ENCODE results near the gene TSPAN32. TPM values are rescaled to one million over a fixed set of nuclear protein-coding genes. Genes with fewer than 3 reads are reported as not detected.

Gene TSPAN32
- polyA plus RNA-seq, 2 of the 4 experiments (the other 2 are of a cell fraction), result not detected

DNA sequence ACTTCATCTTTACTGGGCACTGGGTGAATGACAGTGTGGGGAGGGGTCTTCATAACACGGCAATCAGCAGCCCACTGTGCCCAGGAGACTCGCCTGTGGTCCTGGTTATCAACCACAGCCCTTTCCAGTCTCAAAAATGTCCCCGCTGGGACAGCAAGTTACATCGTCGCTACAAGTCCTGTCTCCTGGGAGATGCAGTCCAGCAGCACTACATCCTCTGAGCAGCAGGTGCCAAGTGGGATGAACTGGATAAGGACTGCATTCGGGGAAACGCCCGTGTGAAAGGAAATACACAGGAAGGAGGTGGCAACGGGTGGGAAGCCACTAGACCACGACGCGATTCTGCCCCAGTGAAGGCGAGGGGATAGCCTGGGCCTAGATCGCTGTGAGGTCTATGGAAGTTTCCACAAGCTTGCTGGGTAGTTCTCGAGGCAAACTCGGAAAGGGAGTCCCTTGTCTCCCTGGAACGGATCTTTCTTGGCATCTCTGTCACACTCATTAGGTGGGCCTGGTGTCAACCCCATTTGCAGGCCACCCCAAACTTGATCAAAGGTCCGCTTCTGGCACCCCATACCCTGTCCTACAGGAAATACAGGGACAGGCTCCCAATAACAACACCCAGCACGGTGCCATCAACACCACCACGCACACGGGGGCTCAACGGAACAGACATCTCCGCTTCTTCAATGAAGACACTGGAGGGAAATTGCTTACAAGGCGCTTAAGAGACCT lies 35.8 kb upstream of the TSPAN32 start:
- CTCF ChIA-PET, result interaction anchor here (1.2 kb wide), 1 partner anchor 23 kb away, joined by 3 read pairs; no protein-coding TSS in a partner anchor
- ATAC-seq, result no peak

DNA sequence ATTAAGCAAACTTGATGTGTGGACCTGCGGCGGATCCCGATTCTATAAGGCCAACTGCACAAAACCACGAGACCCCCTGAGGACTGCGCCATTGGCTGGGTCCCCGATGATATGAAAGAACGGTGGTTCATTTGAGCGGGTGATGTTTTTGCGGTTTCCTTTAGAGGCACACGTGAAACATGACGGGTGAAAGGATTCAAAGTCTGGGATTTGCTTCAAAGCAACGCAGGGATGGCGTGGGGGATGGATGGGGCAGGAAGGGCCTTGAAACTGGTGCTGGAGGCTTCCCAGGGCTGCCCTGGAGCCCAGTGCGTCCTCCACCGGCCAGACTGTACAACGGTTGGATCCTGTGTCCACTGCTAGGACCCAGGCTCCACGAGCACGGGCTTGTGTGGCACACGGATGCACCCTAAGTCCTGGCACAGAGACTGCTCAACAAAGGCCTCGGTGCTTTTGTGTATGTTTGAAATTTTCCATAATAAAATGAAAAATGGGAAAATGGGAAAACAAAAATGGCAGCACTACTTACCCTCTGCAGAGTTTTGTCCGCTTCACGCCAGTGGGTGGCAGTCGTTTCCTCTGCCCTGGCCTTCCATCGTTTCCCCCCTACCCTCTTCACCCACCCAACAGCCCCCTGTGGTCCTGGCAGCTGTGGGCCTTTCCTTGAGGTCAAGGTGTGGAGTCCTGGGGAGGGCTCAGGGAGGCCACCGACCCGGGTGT lies 35.1 kb upstream of the TSPAN32 start:
- FAIRE-seq (no peak), DNase-seq (ENCODE audit: low read depth in 1 of 2, low spot score in 1 of 2) (no peak), ATAC-seq (no peak)
- TF ChIP-seq CBX8 (IDR thresholded peaks at IDR 0.05), result no peak
- peak; percentile 23 for TF ChIP-seq MAFK (IDR thresholded peaks at IDR 0.05; ENCODE audit: partially characterized antibody)
- peaks cover 11% of the 10 kb centered on the region; the same call in 2 of the 3 replicates for H3K4me1 ChIP-seq
- no peak overlapping the region for H3K27ac ChIP-seq
- H3K4me2 ChIP-seq, result no peak overlapping the region
- no peaks in the 10 kb centered on the region for H3K9me3 ChIP-seq
- no peak overlapping the region for H3K4me3 ChIP-seq
- ChIA-PET CTCF (interaction anchor here (1.2 kb wide), 1 partner anchor 22 kb away, joined by 3 read pairs; no protein-coding TSS in a partner anchor), POLR2A (no interaction called here)
- 79% methylated on average over 26 of the region's 26 CpGs for WGBS (ENCODE audit: missing lambda C conversion rate)

More for the DNA sequence above, 35.8 kb upstream of the TSPAN32 start:
- no peak for TF ChIP-seq RAD21 (conservative IDR thresholded peaks at IDR 0.05 in 1 of 2, IDR thresholded peaks at IDR 0.05 in 1 of 2)
- TF ChIP-seq ZFP36 (IDR thresholded peaks at IDR 0.05; ENCODE audit: borderline replicate concordance, partially characterized antibody), result no peak
- TF ChIP-seq NR3C1 (IDR thresholded peaks at IDR 0.05), result no peak
- no peak for TF ChIP-seq RFX5 (IDR thresholded peaks at IDR 0.05)
- Histone ChIP-seq H3K4me3 (no peak overlapping the region), H3K4me2 (no peak overlapping the region), H3K9me3 (no peaks in the 10 kb centered on the region), H3K27ac (no peak overlapping the region), H3K4me1 (peaks cover 11% of the 10 kb centered on the region; the same call in 2 of the 3 replicates)
- 71% methylated on average over 24 of the region's 24 CpGs for WGBS (ENCODE audit: missing lambda C conversion rate)
- DNase-seq (ENCODE audit: low read depth in 1 of 2, low spot score in 1 of 2) (no peak), FAIRE-seq (no peak)
- POLR2A ChIA-PET, result no interaction called here

DNA sequence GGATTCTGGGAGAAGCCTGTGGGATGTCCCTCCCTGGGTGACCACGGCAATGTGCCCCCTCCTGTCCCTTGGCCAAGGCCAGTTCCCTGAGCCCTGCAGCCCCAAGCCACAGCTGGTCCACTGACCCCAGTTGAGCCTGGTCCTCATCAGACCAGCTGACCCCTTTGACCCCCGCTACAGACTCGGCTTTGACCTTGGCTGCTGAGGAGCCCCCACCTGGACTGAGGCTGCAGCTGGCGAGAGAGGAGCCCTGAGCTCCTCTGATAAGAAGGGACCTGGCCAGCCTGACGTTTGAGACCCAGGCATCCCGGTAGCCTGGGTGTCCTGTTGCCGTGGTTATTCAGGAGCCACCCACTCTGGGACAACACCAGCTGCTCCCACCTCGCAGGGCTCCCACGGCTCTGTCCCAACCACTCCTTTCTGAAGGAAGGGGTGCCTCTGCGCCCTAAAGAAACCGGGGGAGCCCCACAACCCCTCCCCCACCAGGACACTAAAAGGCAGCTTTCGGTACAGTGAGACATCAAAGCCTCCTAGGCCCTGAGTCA lies 34.4 kb upstream of the TSPAN32 start:
- no peak for DNase-seq (ENCODE audit: low read depth in 1 of 2, low spot score in 1 of 2)
- CTCF ChIA-PET, result interaction anchor here (0.8 kb wide), 1 partner anchor 72 kb away, joined by 3 read pairs; no protein-coding TSS in a partner anchor
- POLR2A ChIA-PET, result no interaction called here
- TF ChIP-seq CBX2 (IDR thresholded peaks at IDR 0.05; ENCODE audit: borderline replicate concordance, low read depth) (no peak), MAFK (IDR thresholded peaks at IDR 0.05; ENCODE audit: partially characterized antibody) (no peak), HDAC2 (IDR thresholded peaks at IDR 0.05) (no peak), CBX8 (IDR thresholded peaks at IDR 0.05) (no peak), CHD4 (IDR thresholded peaks at IDR 0.05; ENCODE audit: borderline replicate concordance) (no peak), JUN (IDR thresholded peaks at IDR 0.05) (no peak), HEYL (CRISPR knock-in tag; IDR thresholded peaks at IDR 0.05) (no peak), CHD2 (IDR thresholded peaks at IDR 0.05; ENCODE audit: low read length, partially characterized antibody) (no peak), PHF8 (IDR thresholded peaks at IDR 0.05; ENCODE audit: borderline replicate concordance, low read depth) (no peak), MAX (IDR thresholded peaks at IDR 0.05) (no peak), FOSB (CRISPR knock-in tag; IDR thresholded peaks at IDR 0.05) (no peak), GATA3 (IDR thresholded peaks at IDR 0.05; ENCODE audit: borderline replicate concordance) (no peak), ELK1 (IDR thresholded peaks at IDR 0.05; ENCODE audit: low read depth, low read length) (no peak), RFX5 (IDR thresholded peaks at IDR 0.05) (no peak), TFCP2L1 (CRISPR knock-in tag; IDR thresholded peaks at IDR 0.05) (no peak), RNF2 (IDR thresholded peaks at IDR 0.05; ENCODE audit: borderline replicate concordance, low read depth) (no peak), ESRRA (IDR thresholded peaks at IDR 0.05; ENCODE audit: borderline replicate concordance, low read length) (no peak), ATOH8 (CRISPR knock-in tag; IDR thresholded peaks at IDR 0.05; ENCODE audit: low read depth) (no peak)
- TF ChIP-seq, protein P1, sequence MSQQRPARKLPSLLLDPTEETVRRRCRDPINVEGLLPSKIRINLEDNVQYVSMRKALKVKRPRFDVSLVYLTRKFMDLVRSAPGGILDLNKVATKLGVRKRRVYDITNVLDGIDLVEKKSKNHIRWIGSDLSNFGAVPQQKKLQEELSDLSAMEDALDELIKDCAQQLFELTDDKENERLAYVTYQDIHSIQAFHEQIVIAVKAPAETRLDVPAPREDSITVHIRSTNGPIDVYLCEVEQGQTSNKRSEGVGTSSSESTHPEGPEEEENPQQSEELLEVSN (IDR thresholded peaks at IDR 0.05; ENCODE audit: borderline replicate concordance, low read depth), result no peak
- TF ChIP-seq, protein P2, sequence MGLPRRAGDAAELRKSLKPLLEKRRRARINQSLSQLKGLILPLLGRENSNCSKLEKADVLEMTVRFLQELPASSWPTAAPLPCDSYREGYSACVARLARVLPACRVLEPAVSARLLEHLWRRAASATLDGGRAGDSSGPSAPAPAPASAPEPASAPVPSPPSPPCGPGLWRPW (IDR thresholded peaks at IDR 0.05), result no peak
- no peak for ATAC-seq
- 75% methylated on average over 12 of the region's 12 CpGs for WGBS (ENCODE audit: missing lambda C conversion rate)
- H3K4me1 ChIP-seq, result peaks cover 11% of the 10 kb centered on the region; the same call in 2 of the 3 replicates
- no peak overlapping the region for H3K27ac ChIP-seq
- no peaks in the 10 kb centered on the region for H3K9me3 ChIP-seq
- H3K4me2 ChIP-seq, result no peak overlapping the region
- no peak for FAIRE-seq
- H3K4me3 ChIP-seq, result no peak overlapping the region

Measured in A549 (cell line).